GM23338 (cell line): ENCODE data around the gene NOVA1. TPM values are rescaled to one million over a fixed set of nuclear protein-coding genes. Genes with fewer than 3 reads are reported as not detected.

Experiments used
- ATAC-seq: fragments of 200-7000 bp; cut with Tn5 transposase; 3 replicates; pipeline ENCODE4 v1.9.1; 2020
- DNase-seq: peaks from one replicate; pipeline ENCODE4 v3.0.0-alpha.2; 2015; ENCODE audit warnings: low spot score
- H2AFZ ChIP-seq: fragments of 200-600 bp; sonication (generic); 2 replicates; pipeline ENCODE4 v1.8.0; 2016; ENCODE audit warnings: antibody characterized with exemption, mild to moderate bottlenecking, moderate library complexity
- H3F3A ChIP-seq: fragments of 200-600 bp; sonication (generic); replicated peaks from 2 replicates; pipeline ENCODE4 v1.8.0; 2017; ENCODE audit warnings: antibody characterized with exemption, mixed run types, low read depth
- H3K27ac ChIP-seq: fragments of 200-600 bp; sonication (generic); 2 replicates; pipeline ENCODE4 v1.6.1; 2016; ENCODE audit warnings: low read depth
- H3K27me3 ChIP-seq: fragments of 200-600 bp; sonication (generic); 2 replicates; pipeline ENCODE4 v1.8.0; 2016; ENCODE audit warnings: mild to moderate bottlenecking, mixed run types, moderate library complexity; ENCODE audit not compliant: insufficient read depth
- H3K36me3 ChIP-seq: fragments of 200-600 bp; sonication (generic); 2 replicates; pipeline ENCODE4 v1.8.0; 2016; ENCODE audit warnings: mild to moderate bottlenecking; ENCODE audit not compliant: insufficient read depth
- H3K4me1 ChIP-seq: fragments of 200-600 bp; sonication (generic); 2 replicates; pipeline ENCODE4 v1.8.0; 2016; ENCODE audit warnings: mild to moderate bottlenecking, moderate library complexity; ENCODE audit not compliant: insufficient read depth
- H3K4me2 ChIP-seq: fragments of 200-600 bp; sonication (generic); 2 replicates; pipeline ENCODE4 v1.7.1; 2017; ENCODE audit warnings: mixed run types
- H3K4me3 ChIP-seq: fragments of 200-600 bp; sonication (generic); 2 replicates; pipeline ENCODE4 v1.6.1; 2016; ENCODE audit warnings: mixed run types
- H3K79me2 ChIP-seq: fragments of 200-600 bp; sonication (generic); replicated peaks from 2 replicates; pipeline ENCODE4 v1.8.0; 2017; ENCODE audit warnings: mild to moderate bottlenecking; ENCODE audit not compliant: insufficient read depth
- H3K9me2 ChIP-seq: fragments of 200-600 bp; sonication (generic); 2 replicates; pipeline ENCODE4 v1.8.0; 2017; ENCODE audit not compliant: insufficient read depth
- H4K20me1 ChIP-seq: fragments of 200-600 bp; sonication (generic); replicated peaks from 2 replicates; pipeline ENCODE4 v1.8.0; 2017; ENCODE audit warnings: mild to moderate bottlenecking; ENCODE audit not compliant: insufficient read depth
- H3K27ac Mint-ChIP-seq: 2 replicates; pipeline ENCODE4 v1.8.0; 2020; ENCODE audit warnings: inconsistent platforms, mild to moderate bottlenecking, moderate library complexity, mixed read lengths
- H3K27me3 Mint-ChIP-seq: 3 replicates; pipeline ENCODE4 v1.8.0; 2022; ENCODE audit warnings: low read depth, mild to moderate bottlenecking, moderate library complexity, mixed read lengths, inconsistent platforms; ENCODE audit not compliant: insufficient read depth, poor library complexity
- H3K36me3 Mint-ChIP-seq: 3 replicates; pipeline ENCODE4 v1.8.0; 2021; ENCODE audit warnings: low read depth, mild to moderate bottlenecking, inconsistent platforms, moderate library complexity, mixed read lengths
- H3K4me1 Mint-ChIP-seq: 3 replicates; pipeline ENCODE4 v1.8.0; 2020; ENCODE audit warnings: mild to moderate bottlenecking, inconsistent platforms, mixed read lengths
- H3K4me3 Mint-ChIP-seq: 3 replicates; pipeline ENCODE4 v1.8.0; 2021; ENCODE audit warnings: moderate library complexity, mild to moderate bottlenecking, inconsistent platforms, mixed read lengths
- H3K9me3 Mint-ChIP-seq: 3 replicates; pipeline ENCODE4 v1.8.0; 2020; ENCODE audit warnings: moderate library complexity, mild to moderate bottlenecking, inconsistent platforms, mixed read lengths
- CREB1 ChIP-seq: fragments of 250-450 bp; sonication (Bioruptor Pico); IDR thresholded peaks from 2 replicates; pipeline ENCODE4 v1.5.0; 2020; ENCODE audit warnings: low read depth, mild to moderate bottlenecking, moderate library complexity
- JUNB ChIP-seq: IDR thresholded peaks from one replicate; pipeline ENCODE4 v1.6.1; 2016; ENCODE audit warnings: antibody characterized with exemption; ENCODE audit not compliant: unreplicated experiment
- STAT1 ChIP-seq: IDR thresholded peaks from one replicate; pipeline ENCODE4 v1.6.1; 2016; ENCODE audit warnings: antibody characterized with exemption; ENCODE audit not compliant: unreplicated experiment
- ZNF462 ChIP-seq: fragments of 250-450 bp; sonication (Bioruptor Pico); IDR thresholded peaks from 2 replicates; pipeline ENCODE4 v1.5.0; 2020; ENCODE audit warnings: mild to moderate bottlenecking, moderate library complexity
- polyA plus RNA-seq: library from polyadenylated mRNA; unstranded; fragments of >200 nt; fragmentation: Nextera tagmentation; extraction: Ambion mirVana; gene quantifications from 2 replicates; pipeline ENCODE4 v1.2.1, GENCODE V29; 2016
- total RNA-seq: library from RNA; depleted of rRNA; stranded (reverse); fragments of >200 nt; shearing (Covaris generic); gene quantifications from 2 replicates; pipeline ENCODE4 v1.2.3, GENCODE V29; 2014

NOVA1 gene
- total and polyA plus RNA-seq, 2 experiments from 2014 or later = 8.1 to 11.6 TPM

GRCh38 chr14:26622611-26623010 lies 24.8 kb upstream of the NOVA1 start (continued):
- no peak for TF ChIP-seq ZNF462 (CRISPR knock-in tag)
- TF ChIP-seq JUNB = no peak

- H3K4me1 Mint-ChIP-seq = no peaks in the 10 kb centered on the region
- H3K4me2 ChIP-seq = no peak overlapping the region
- no peak for DNase-seq
- no peaks in the 10 kb centered on the region for H3K79me2 ChIP-seq
- H2AFZ ChIP-seq = no peak overlapping the region
- no peaks in the 10 kb centered on the region for H3K27me3 ChIP-seq
- no peak overlapping the region for H3K4me3 Mint-ChIP-seq
- no peak overlapping the region for H3K27ac Mint-ChIP-seq
- no peak overlapping the region for H3K27ac ChIP-seq
- ATAC-seq = no peak
- H3K9me3 Mint-ChIP-seq = no peaks in the 10 kb centered on the region
- no peaks in the 10 kb centered on the region for H4K20me1 ChIP-seq
- H3K36me3 ChIP-seq = no peaks in the 10 kb centered on the region
- H3K4me3 ChIP-seq = no peak overlapping the region
- no peaks in the 10 kb centered on the region for H3K36me3 Mint-ChIP-seq
- H3K9me2 ChIP-seq = peaks cover 7% of the 10 kb centered on the region; the same call in 1 of the 2 replicates
- H3K4me1 ChIP-seq = no peaks in the 10 kb centered on the region
- no peak for TF ChIP-seq STAT1
- TF ChIP-seq JUNB = no peak
- no peak for TF ChIP-seq CREB1 (CRISPR knock-in tag)
- H3F3A ChIP-seq = no peaks in the 10 kb centered on the region
- no peaks in the 10 kb centered on the region for H3K27me3 Mint-ChIP-seq
Measured at GRCh38 chr14:26621807-26622560, 24.2 kb upstream of the NOVA1 start.
